Sigmoid colon (tissue), 4 donors: Measurements from ENCODE around the gene SPG7.

Experiments used
- CTCF ChIP-seq, 4 experiments: fragments of 450-650 bp in 3 of 4; fragments of 200-600 bp in 1 of 4; IDR thresholded peaks; one replicate each; pipeline ENCODE4 v1.5.1; 2016 to 2019; ENCODE audit warnings: antibody characterized with exemption in 4 of 4, mild to moderate bottlenecking in 3 of 4, moderate library complexity in 2 of 4
- POLR2AphosphoS5 ChIP-seq, 4 donors: sonication (generic); formaldehyde crosslinking; IDR thresholded peaks; one replicate each; pipeline ENCODE4 v1.6.1; 2017; ENCODE audit warnings: antibody characterized with exemption in 4 of 4

- TF ChIP-seq CTCF (IDR thresholded peaks at IDR 0.05) (no peak), POLR2AphosphoS5 (IDR thresholded peaks at IDR 0.05) (no peak)
Observed at GRCh38 chr16:89512453-89512852, 4.2 kb downstream of the SPG7 start.
